AG10803 (cell line): ENCODE measurements around the gene OR8D2.
"Not testable (repeated sequence)": the region's sequence is repeated elsewhere in the genome, so short reads cannot be mapped to it uniquely, and the experiment has no call there.

Experiments used
- DNase-seq: peaks from one replicate; pipeline ENCODE4 v3.0.0; 2010; ENCODE audit warnings: low read depth
- H3K4me3 ChIP-seq: 2 replicates; pipeline ENCODE4 v1.5.1; 2011; ENCODE audit warnings: mild to moderate bottlenecking, low read length, control low read depth
- TF ChIP-seq, protein P1 (sequence below): conservative IDR thresholded peaks from 2 replicates; pipeline ENCODE4 v1.5.1; 2011; ENCODE audit warnings: mild to moderate bottlenecking, low read length, control low read depth, inconsistent platforms

Gene OR8D2

DNA sequence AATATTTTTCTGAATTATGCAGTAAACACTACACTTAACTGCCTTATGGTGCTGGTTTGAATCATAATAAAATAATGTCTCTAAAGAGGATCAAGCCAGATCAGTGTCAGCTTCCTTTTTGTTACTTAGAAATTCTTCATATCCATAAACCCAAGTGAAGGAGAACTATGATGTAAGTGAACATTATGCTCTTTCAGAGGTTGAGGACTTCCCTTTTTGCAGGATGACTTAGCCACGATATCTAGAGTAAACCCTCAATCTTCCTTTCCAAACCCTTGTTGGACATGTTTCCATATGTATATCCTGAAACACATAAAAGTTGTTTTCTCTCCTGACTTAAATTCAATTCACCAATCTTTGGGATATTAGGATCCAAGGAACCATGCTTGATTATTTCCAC lies 25.3 kb downstream of the OR8D2 start:
- TF ChIP-seq, protein P1, sequence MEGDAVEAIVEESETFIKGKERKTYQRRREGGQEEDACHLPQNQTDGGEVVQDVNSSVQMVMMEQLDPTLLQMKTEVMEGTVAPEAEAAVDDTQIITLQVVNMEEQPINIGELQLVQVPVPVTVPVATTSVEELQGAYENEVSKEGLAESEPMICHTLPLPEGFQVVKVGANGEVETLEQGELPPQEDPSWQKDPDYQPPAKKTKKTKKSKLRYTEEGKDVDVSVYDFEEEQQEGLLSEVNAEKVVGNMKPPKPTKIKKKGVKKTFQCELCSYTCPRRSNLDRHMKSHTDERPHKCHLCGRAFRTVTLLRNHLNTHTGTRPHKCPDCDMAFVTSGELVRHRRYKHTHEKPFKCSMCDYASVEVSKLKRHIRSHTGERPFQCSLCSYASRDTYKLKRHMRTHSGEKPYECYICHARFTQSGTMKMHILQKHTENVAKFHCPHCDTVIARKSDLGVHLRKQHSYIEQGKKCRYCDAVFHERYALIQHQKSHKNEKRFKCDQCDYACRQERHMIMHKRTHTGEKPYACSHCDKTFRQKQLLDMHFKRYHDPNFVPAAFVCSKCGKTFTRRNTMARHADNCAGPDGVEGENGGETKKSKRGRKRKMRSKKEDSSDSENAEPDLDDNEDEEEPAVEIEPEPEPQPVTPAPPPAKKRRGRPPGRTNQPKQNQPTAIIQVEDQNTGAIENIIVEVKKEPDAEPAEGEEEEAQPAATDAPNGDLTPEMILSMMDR, result no peak
- no peak for DNase-seq

DNA sequence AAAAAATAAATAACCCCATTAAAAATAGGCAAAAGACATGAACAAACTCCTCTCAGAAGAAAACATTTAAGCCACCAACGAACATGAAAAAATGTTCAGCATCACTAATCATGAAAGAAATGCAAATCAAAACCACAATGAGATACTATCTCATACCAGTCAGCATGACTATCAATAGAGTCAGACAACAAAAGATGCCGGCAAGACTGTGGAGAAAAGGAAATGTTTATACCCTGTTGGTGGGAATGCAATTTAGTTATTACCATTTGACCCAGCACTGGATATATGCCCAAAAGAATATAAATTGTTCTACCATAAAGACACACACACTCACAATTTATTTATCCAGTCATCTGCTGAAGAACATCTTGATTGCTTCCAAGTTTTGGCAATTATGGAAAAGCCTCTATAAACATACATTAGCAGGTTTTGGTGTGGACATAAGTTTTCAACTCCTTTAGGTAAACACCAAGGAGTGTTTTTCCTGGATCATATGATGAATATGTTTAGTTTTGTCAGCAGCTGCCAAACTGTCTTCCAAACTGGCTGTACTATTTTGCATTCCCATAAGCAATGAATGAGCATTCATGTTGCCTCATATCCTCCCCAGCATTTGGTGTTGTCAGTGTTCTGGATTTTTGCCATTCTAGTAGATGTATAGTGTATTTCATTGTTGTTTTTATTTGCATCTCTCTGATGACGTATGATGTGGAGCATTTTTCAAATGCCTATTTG lies 34.2 kb downstream of the OR8D2 start:
- peak; percentile 61 for DNase-seq
- no peak overlapping the region for H3K4me3 ChIP-seq
- TF ChIP-seq, protein P1, result no peak

More for the DNA sequence above, 25.3 kb downstream of the OR8D2 start:
- no peak overlapping the region for H3K4me3 ChIP-seq

- DNase-seq, result no peak
- no peak overlapping the region for H3K4me3 ChIP-seq
- TF ChIP-seq, protein P1, result no peak
Observed at GRCh38 chr11:124278261-124278660, 41.7 kb downstream of the OR8D2 start.

- DNase-seq, result no peak
- H3K4me3 ChIP-seq, result no peak overlapping the region
- TF ChIP-seq, protein P1, result no peak
Observed at GRCh38 chr11:124277804-124278203, 42.2 kb downstream of the OR8D2 start.

DNA sequence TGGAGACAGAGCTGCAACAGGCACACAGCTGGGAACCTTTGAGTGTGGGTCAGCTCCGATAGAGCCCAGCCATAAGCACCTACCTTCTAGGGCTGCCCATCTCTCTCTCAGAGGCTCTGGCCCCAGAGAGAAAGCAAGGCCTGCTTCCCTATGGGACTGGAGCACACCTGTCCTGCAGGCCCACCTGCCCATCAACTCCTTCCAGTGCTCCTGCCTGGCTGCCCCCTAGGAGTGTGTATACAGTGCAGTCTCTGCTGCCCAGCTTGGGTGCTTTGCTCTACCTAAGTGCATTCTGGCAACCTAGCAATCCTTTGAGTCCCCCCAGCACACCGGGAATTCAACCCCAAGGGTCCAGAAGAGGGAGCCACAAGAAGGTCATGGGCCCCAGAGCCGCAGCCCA lies 42.8 kb downstream of the OR8D2 start:
- DNase-seq, result no peak
- TF ChIP-seq, protein P1, result no peak

DNA sequence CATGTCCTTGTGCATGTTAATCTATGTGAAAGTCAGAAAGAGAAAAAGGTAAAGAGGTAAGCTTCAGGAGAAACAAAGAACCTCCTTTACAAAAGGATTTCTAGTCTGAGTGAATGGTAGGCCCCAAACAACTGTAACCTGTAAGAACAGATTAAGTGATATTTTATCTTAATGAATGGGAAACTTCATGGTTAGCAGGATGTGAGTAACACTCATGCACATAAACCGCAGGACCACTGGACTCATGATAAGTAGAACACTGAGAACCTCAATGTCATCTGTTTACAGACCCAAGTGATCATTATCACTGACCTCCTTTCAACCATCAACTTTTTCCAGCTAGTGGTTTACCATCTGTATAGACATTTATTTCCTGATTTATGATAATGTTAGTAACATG lies 43.9 kb downstream of the OR8D2 start:
- peak; percentile 1 for DNase-seq
- TF ChIP-seq, protein P1, result no peak
- no peak overlapping the region for H3K4me3 ChIP-seq

More for the DNA sequence above, 42.8 kb downstream of the OR8D2 start:
- no peak overlapping the region for H3K4me3 ChIP-seq

GRCh38 chr11:124274000-124274399 lies 46.0 kb downstream of the OR8D2 start:
- H3K4me3 ChIP-seq, result no peak overlapping the region
- TF ChIP-seq, protein P1, result no peak
- DNase-seq, result no peak

- not testable (repeated sequence) for DNase-seq, H3K4me3 ChIP-seq
Observed at GRCh38 chr11:124270886-124271285, 49.1 kb downstream of the OR8D2 start.
